Brain microvascular endothelial cell (primary cell): ENCODE results near the gene PHF12.

Experiments used
- DNase-seq: peaks from one replicate; pipeline ENCODE4 v3.0.0-alpha.2; 2020
- H3K27ac ChIP-seq: fragments of 250-450 bp; sonication (Bioruptor Pico); 2 replicates; pipeline ENCODE4 v1.5.1; 2020; ENCODE audit warnings: mild to moderate bottlenecking, moderate library complexity
- H3K27me3 ChIP-seq: fragments of 250-450 bp; sonication (Bioruptor Pico); replicated peaks from 2 replicates; pipeline ENCODE4 v1.5.1; 2020; ENCODE audit warnings: mild to moderate bottlenecking
- H3K36me3 ChIP-seq: fragments of 250-450 bp; sonication (Bioruptor Pico); replicated peaks from 2 replicates; pipeline ENCODE4 v1.5.1; 2020; ENCODE audit warnings: mild to moderate bottlenecking
- H3K4me3 ChIP-seq: 2 replicates; pipeline ENCODE4 v1.5.1; 2011; ENCODE audit warnings: low read depth, mild to moderate bottlenecking, control low read depth, low read length, moderate library complexity
- CTCF ChIP-seq: IDR thresholded peaks from 2 replicates; pipeline ENCODE4 v1.5.1; 2011; ENCODE audit warnings: low read depth, mild to moderate bottlenecking, moderate library complexity, low read length, control low read depth, inconsistent platforms; ENCODE audit errors: missing control alignments
- in situ Hi-C: cut with HindIII; loops from 2 replicates; pipeline ENCODE4 v1.10.0; 2017; ENCODE audit warnings: low sequenced_read_pairs, low pct_ligation_motif_present

PHF12 gene

DNA sequence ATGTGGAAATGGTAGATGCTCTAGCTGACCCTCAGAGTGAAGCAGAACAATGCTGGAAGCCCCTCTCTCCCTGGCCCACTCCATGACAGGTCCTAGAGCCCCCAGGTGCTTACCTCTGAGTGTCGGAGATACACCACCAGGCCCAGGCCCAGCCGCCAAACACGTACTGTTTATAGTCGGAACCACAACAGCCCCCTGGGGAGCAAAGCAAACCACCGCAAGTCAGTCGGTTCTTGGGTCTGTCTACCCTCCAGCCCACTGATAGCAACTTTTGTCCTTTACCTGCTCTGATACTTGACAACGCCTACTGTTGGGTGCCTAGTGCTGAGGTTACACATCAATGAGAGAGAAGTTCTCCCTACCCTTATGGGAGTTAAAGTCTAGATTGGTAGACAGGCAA is 62.5 kb downstream of the PHF12 start:
- Histone ChIP-seq H3K4me3 (no peak overlapping the region), H3K27me3 (no peaks in the 10 kb centered on the region), H3K36me3 (peaks cover 2% of the 10 kb centered on the region), H3K27ac (no peak overlapping the region)
- TF ChIP-seq CTCF: no peak
- no peak for DNase-seq
- in situ Hi-C loops: no loop called here

DNA sequence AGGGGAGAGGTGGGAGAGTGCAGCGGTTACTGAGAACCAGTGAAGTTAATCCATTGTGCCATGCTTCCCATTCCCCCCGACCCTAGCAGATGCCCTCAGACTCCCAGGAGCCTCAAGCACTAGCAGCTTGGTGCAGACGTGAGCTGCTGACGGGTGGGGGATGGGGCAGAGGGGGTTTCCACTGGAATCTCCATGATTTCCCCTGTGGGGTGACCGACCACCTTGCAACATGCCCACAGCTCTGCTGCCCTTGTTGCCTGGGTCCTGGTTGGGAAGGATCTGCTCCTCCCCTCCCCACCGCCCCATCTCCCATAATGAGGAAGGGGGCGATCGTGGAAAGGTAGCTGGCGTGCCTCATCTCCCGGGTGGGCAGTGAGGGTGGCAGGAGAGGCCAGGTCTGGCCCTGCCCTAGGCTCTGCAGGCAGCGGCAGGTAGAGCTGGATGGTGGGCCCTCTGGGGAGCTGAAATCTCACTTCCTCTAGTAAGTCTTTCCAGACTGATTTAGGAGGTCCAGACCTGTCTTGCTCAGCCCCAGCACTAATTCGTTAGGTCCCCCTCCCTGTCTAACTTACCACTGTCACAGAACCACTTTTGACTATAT is 63.3 kb downstream of the PHF12 start:
- no peak overlapping the region for H3K27ac ChIP-seq

GRCh38 chr17:28885951-28886350 is 65.4 kb downstream of the PHF12 start:
- Histone ChIP-seq H3K36me3 (peaks cover 15% of the 10 kb centered on the region), H3K4me3 (no peak overlapping the region), H3K27ac (no peak overlapping the region), H3K27me3 (no peaks in the 10 kb centered on the region)
- DNase-seq: no peak
- in situ Hi-C loops: no loop called here
- no peak for TF ChIP-seq CTCF

More for the DNA sequence above, 63.3 kb downstream of the PHF12 start:
- in situ Hi-C loops: no loop called here
- H3K36me3 ChIP-seq: peaks cover 2% of the 10 kb centered on the region
- TF ChIP-seq CTCF: no peak
- no peak overlapping the region for H3K4me3 ChIP-seq
- no peak for DNase-seq
- H3K27me3 ChIP-seq: no peaks in the 10 kb centered on the region

DNA sequence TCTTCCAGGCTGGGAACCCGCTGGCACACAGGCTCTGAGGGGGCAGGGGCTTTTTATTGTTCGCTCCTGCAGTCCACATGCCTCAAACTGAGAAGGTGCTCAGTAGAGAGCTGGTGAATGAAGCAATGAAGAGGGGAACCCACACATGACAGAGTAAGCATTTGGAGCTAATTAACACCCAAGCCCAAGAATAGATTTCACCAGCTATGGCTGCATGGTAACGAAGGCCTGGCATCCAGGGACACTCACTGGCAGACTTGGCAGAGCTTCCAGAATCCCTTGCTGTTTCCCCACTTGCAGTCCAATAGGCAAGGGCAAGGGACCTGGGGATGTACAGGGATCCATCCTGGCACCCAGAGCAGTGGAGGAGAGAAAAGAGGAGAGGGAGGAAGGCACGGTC is 66.0 kb downstream of the PHF12 start:
- H3K4me3 ChIP-seq: no peak overlapping the region
- no peak for DNase-seq
- no peak overlapping the region for H3K27ac ChIP-seq
- TF ChIP-seq CTCF: no peak
- peaks cover 19% of the 10 kb centered on the region for H3K36me3 ChIP-seq
- in situ Hi-C loops: no loop called here
- no peaks in the 10 kb centered on the region for H3K27me3 ChIP-seq

GRCh38 chr17:28883967-28884702 is 67.2 kb downstream of the PHF12 start:
- H3K36me3 ChIP-seq: peaks cover 25% of the 10 kb centered on the region
- H3K27ac ChIP-seq: no peak overlapping the region
- no peak for DNase-seq
- no peak overlapping the region for H3K4me3 ChIP-seq
- in situ Hi-C loops: no loop called here
- H3K27me3 ChIP-seq: no peaks in the 10 kb centered on the region
- no peak for TF ChIP-seq CTCF
